HepG2 (cell line): Measurements from ENCODE around the gene MRPL20. TPM values are rescaled to one million over a fixed set of nuclear protein-coding genes. Genes with fewer than 3 reads are reported as not detected.

Experiments
- ARNT ChIP-seq: fragments of 450-650 bp; IDR thresholded peaks from 2 replicates; pipeline ENCODE4 v1.6.1; 2017
- FOXO1 ChIP-seq: sonication (generic); formaldehyde crosslinking; IDR thresholded peaks from 2 replicates; pipeline ENCODE4 v1.4.0; 2020; ENCODE audit warnings: missing genetic modification reagents
- GPN1 ChIP-seq: sonication (generic); formaldehyde crosslinking; IDR thresholded peaks from 2 replicates; pipeline ENCODE4 v1.5.1; 2020; ENCODE audit warnings: missing genetic modification reagents, borderline replicate concordance
- HOXA7 ChIP-seq: sonication (generic); formaldehyde crosslinking; IDR thresholded peaks from 2 replicates; pipeline ENCODE4 v1.8.1; 2022; ENCODE audit warnings: mild to moderate bottlenecking, missing genetic modification reagents, moderate library complexity
- JUN ChIP-seq: sonication (generic); formaldehyde crosslinking; IDR thresholded peaks from 2 replicates; pipeline ENCODE4 v1.4.0; 2020; ENCODE audit warnings: mild to moderate bottlenecking, missing genetic modification reagents
- MAF1 ChIP-seq: sonication (generic); formaldehyde crosslinking; IDR thresholded peaks from 2 replicates; pipeline ENCODE4 v1.5.0; 2020; ENCODE audit warnings: missing genetic modification reagents, borderline replicate concordance
- NCOA5 ChIP-seq: sonication (generic); formaldehyde crosslinking; IDR thresholded peaks from 2 replicates; pipeline ENCODE4 v1.4.0; 2020; ENCODE audit warnings: missing genetic modification reagents
- PPARG ChIP-seq: conservative IDR thresholded peaks from 2 replicates; pipeline ENCODE4 v1.6.1; 2016; ENCODE audit warnings: missing biosample characterization, missing genetic modification reagents
- PTBP1 ChIP-seq: fragments of 200-400 bp; formaldehyde crosslinking; IDR thresholded peaks from 2 replicates; pipeline ENCODE4 v1.6.1; 2018; ENCODE audit warnings: low read length, low read depth; ENCODE audit not compliant: poor library complexity, severe bottlenecking
- RORA ChIP-seq: sonication (generic); formaldehyde crosslinking; IDR thresholded peaks from 2 replicates; pipeline ENCODE4 v1.5.0; 2020; ENCODE audit warnings: mild to moderate bottlenecking, missing genetic modification reagents, moderate library complexity
- SAP130 ChIP-seq: IDR thresholded peaks from 2 replicates; pipeline ENCODE4 v1.6.1; 2016; ENCODE audit warnings: low read depth
- SIX4 ChIP-seq: sonication (generic); formaldehyde crosslinking; IDR thresholded peaks from 2 replicates; pipeline ENCODE4 v1.4.0; 2020; ENCODE audit warnings: missing genetic modification reagents
- SNAI1 ChIP-seq: sonication (generic); formaldehyde crosslinking; IDR thresholded peaks from 2 replicates; pipeline ENCODE4 v1.5.0; 2020; ENCODE audit warnings: mild to moderate bottlenecking, missing genetic modification reagents, borderline replicate concordance
- TBX3 ChIP-seq: fragments of 450-650 bp; IDR thresholded peaks from 2 replicates; pipeline ENCODE4 v1.6.1; 2017; ENCODE audit warnings: antibody characterized with exemption, mild to moderate bottlenecking, inconsistent platforms, borderline replicate concordance
- ZBTB20 ChIP-seq: sonication (generic); formaldehyde crosslinking; IDR thresholded peaks from 2 replicates; pipeline ENCODE4 v1.8.1; 2023; ENCODE audit warnings: missing genetic modification reagents, low read depth, mild to moderate bottlenecking, borderline replicate concordance
- ZMYM2 ChIP-seq: sonication (generic); formaldehyde crosslinking; IDR thresholded peaks from 2 replicates; pipeline ENCODE4 v1.8.0; 2022; ENCODE audit warnings: mild to moderate bottlenecking, missing genetic modification reagents
- polyA plus RNA-seq, 8 experiments: library from polyadenylated mRNA; depleted of rRNA in 3 of 8; stranded (reverse) in 7 of 8; unstranded in 1 of 8; fragments of >200 nt; fragmentation: Illumina TruSeq in 4 of 8; extraction: Trizol in 4 of 8; gene quantifications; 2 replicates each; pipeline versions ENCODE4 v1.2.1 to v1.2.3, GENCODE V29; 2011 to 2016; ENCODE audit warnings: low read depth in 4 of 8, missing spikeins in 1 of 8, mixed read lengths in 1 of 8; ENCODE audit not compliant: insufficient read depth in 1 of 8
- total RNA-seq, 5 experiments: library from RNA; depleted of rRNA; stranded (reverse); fragments of >200 nt; fragmentation: Illumina TruSeq; extraction: Trizol; gene quantifications; 2 replicates each; pipeline ENCODE4 v1.2.3, GENCODE V29; 2016; ENCODE audit warnings: low read depth in 1 of 5
- TF ChIP-seq, protein P1 (sequence below): IDR thresholded peaks from 2 replicates; pipeline ENCODE4 v1.6.1; 2016; ENCODE audit warnings: missing compliant biosample characterization, missing genetic modification reagents, borderline replicate concordance
- TF ChIP-seq, protein P2 (sequence below): sonication (generic); formaldehyde crosslinking; IDR thresholded peaks from 2 replicates; pipeline ENCODE4 v1.4.0; 2020; ENCODE audit warnings: low read depth, missing genetic modification reagents
- TF ChIP-seq, protein P3 (sequence below): sonication (generic); formaldehyde crosslinking; IDR thresholded peaks from 2 replicates; pipeline ENCODE4 v1.4.0; 2020; ENCODE audit warnings: missing genetic modification reagents
- TF ChIP-seq, protein P4 (sequence below): sonication (generic); formaldehyde crosslinking; IDR thresholded peaks from 2 replicates; pipeline ENCODE4 v1.5.0; 2020; ENCODE audit warnings: missing genetic modification reagents
- TF ChIP-seq, protein P5 (sequence below): IDR thresholded peaks from 2 replicates; pipeline ENCODE4 v1.6.1; 2016; ENCODE audit warnings: missing genetic modification reagents, missing compliant biosample characterization

Gene MRPL20
- total and polyA plus RNA-seq, 2 of the 13 experiments (the other 11 are each of a cell fraction or from before 2014, with no cell fraction given): 59.2 to 127 TPM

DNA sequence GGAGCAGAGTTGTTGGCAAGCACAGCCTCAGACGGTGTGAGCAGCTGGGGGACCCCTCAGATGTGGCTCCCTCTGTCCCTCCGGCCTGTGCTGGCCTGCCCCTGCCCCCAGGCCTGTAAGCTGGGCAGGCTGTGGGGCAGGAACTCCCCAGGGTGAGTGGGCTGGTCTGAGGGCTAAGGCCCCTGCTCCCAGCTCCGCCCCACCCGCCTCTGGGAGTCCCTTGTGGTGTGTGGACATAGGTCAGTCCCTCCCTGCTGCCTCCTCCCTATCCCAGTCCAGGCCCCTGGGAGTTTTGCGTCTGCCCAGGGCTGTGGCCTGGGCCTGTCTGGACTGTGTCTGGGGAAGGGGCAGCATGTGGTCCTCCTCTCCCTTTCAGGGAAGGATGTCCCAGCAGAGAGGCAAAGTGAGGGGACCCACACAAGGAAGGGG lies 24.8 kb upstream of the MRPL20 start (continued):
- TF ChIP-seq, protein P1, sequence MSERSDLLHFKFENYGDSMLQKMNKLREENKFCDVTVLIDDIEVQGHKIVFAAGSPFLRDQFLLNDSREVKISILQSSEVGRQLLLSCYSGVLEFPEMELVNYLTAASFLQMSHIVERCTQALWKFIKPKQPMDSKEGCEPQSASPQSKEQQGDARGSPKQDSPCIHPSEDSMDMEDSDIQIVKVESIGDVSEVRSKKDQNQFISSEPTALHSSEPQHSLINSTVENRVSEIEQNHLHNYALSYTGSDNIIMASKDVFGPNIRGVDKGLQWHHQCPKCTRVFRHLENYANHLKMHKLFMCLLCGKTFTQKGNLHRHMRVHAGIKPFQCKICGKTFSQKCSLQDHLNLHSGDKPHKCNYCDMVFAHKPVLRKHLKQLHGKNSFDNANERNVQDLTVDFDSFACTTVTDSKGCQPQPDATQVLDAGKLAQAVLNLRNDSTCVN: 0 out of 2 replicates have a peak, but pooled peaks have one; percentile 21
- TF ChIP-seq SIX4 (no peak), MAF1 (CRISPR knock-in tag) (peak; percentile 20; the same call in 1 of the 2 replicates), ZMYM2 (CRISPR knock-in tag) (no peak), PTBP1 (peak; percentile 31), NCOA5 (CRISPR knock-in tag) (no peak; the same call in 1 of the 2 replicates), JUN (no peak), TBX3 (no peak), FOXO1 (no peak; the same call in 1 of the 2 replicates), HOXA7 (no peak), RORA (no peak), SAP130 (CRISPR knock-in tag) (peak; percentile 92), ARNT (no peak), ZBTB20 (no peak), SNAI1 (CRISPR knock-in tag) (0 out of 2 replicates have a peak, but pooled peaks have one; percentile 33), GPN1 (no peak), PPARG (peak; percentile 71)
- TF ChIP-seq, protein P2, sequence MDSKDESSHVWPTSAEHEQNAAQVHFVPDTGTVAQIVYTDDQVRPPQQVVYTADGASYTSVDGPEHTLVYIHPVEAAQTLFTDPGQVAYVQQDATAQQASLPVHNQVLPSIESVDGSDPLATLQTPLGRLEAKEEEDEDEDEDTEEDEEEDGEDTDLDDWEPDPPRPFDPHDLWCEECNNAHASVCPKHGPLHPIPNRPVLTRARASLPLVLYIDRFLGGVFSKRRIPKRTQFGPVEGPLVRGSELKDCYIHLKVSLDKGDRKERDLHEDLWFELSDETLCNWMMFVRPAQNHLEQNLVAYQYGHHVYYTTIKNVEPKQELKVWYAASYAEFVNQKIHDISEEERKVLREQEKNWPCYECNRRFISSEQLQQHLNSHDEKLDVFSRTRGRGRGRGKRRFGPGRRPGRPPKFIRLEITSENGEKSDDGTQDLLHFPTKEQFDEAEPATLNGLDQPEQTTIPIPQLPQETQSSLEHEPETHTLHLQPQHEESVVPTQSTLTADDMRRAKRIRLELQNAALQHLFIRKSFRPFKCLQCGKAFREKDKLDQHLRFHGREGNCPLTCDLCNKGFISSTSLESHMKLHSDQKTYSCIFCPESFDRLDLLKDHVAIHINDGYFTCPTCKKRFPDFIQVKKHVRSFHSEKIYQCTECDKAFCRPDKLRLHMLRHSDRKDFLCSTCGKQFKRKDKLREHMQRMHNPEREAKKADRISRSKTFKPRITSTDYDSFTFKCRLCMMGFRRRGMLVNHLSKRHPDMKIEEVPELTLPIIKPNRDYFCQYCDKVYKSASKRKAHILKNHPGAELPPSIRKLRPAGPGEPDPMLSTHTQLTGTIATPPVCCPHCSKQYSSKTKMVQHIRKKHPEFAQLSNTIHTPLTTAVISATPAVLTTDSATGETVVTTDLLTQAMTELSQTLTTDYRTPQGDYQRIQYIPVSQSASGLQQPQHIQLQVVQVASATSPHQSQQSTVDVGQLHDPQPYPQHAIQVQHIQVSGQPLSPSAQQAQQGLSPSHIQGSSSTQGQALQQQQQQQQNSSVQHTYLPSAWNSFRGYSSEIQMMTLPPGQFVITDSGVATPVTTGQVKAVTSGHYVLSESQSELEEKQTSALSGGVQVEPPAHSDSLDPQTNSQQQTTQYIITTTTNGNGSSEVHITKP: peak; percentile 84; the same call in 1 of the 2 replicates
- TF ChIP-seq, protein P3, sequence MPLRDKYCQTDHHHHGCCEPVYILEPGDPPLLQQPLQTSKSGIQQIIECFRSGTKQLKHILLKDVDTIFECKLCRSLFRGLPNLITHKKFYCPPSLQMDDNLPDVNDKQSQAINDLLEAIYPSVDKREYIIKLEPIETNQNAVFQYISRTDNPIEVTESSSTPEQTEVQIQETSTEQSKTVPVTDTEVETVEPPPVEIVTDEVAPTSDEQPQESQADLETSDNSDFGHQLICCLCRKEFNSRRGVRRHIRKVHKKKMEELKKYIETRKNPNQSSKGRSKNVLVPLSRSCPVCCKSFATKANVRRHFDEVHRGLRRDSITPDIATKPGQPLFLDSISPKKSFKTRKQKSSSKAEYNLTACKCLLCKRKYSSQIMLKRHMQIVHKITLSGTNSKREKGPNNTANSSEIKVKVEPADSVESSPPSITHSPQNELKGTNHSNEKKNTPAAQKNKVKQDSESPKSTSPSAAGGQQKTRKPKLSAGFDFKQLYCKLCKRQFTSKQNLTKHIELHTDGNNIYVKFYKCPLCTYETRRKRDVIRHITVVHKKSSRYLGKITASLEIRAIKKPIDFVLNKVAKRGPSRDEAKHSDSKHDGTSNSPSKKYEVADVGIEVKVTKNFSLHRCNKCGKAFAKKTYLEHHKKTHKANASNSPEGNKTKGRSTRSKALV (CRISPR knock-in tag): no peak
- TF ChIP-seq, protein P4, sequence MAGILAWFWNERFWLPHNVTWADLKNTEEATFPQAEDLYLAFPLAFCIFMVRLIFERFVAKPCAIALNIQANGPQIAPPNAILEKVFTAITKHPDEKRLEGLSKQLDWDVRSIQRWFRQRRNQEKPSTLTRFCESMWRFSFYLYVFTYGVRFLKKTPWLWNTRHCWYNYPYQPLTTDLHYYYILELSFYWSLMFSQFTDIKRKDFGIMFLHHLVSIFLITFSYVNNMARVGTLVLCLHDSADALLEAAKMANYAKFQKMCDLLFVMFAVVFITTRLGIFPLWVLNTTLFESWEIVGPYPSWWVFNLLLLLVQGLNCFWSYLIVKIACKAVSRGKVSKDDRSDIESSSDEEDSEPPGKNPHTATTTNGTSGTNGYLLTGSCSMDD (CRISPR knock-in tag): no peak
- TF ChIP-seq, protein P5, sequence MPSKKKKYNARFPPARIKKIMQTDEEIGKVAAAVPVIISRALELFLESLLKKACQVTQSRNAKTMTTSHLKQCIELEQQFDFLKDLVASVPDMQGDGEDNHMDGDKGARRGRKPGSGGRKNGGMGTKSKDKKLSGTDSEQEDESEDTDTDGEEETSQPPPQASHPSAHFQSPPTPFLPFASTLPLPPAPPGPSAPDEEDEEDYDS: peak; percentile 93
